HepG2 (cell line): ENCODE measurements around the gene FAM174C. TPM values are rescaled to one million over a fixed set of nuclear protein-coding genes. Genes with fewer than 3 reads are reported as not detected.

Source experiments
- ADNP ChIP-seq: sonication (generic); formaldehyde crosslinking; IDR thresholded peaks from 2 replicates; pipeline ENCODE4 v1.4.0; 2020; ENCODE audit warnings: missing genetic modification reagents
- ARID4A ChIP-seq: sonication (generic); formaldehyde crosslinking; IDR thresholded peaks from 2 replicates; pipeline ENCODE4 v1.5.0; 2020; ENCODE audit warnings: mild to moderate bottlenecking, missing genetic modification reagents, borderline replicate concordance
- FOSL2 ChIP-seq: sonication (generic); formaldehyde crosslinking; IDR thresholded peaks from 2 replicates; pipeline ENCODE4 v1.4.0; 2020; ENCODE audit warnings: missing genetic modification reagents
- HCFC1 ChIP-seq: fragments of 150-350 bp; IDR thresholded peaks from 2 replicates; pipeline ENCODE4 v1.6.1; 2014; ENCODE audit warnings: low read depth, low read length
- HMG20A ChIP-seq: IDR thresholded peaks from 2 replicates; pipeline ENCODE4 v1.6.1; 2016; ENCODE audit warnings: borderline replicate concordance
- KDM5A ChIP-seq: fragments of 200-600 bp; sonication (generic); IDR thresholded peaks from 2 replicates; pipeline ENCODE4 v1.7.0; 2018; ENCODE audit warnings: antibody characterized with exemption, mild to moderate bottlenecking, low read length, borderline replicate concordance
- MIER2 ChIP-seq: IDR thresholded peaks from 2 replicates; pipeline ENCODE4 v1.6.1; 2016; ENCODE audit warnings: missing biosample characterization, missing genetic modification reagents
- MZF1 ChIP-seq: sonication (generic); formaldehyde crosslinking; IDR thresholded peaks from 2 replicates; pipeline ENCODE4 v1.8.1; 2023; ENCODE audit warnings: mild to moderate bottlenecking, missing genetic modification reagents, borderline replicate concordance
- NFATC3 ChIP-seq: sonication (generic); formaldehyde crosslinking; IDR thresholded peaks from 2 replicates; pipeline ENCODE4 v1.5.1; 2020; ENCODE audit warnings: mild to moderate bottlenecking, missing genetic modification reagents
- PAWR ChIP-seq: sonication (generic); formaldehyde crosslinking; IDR thresholded peaks from 2 replicates; pipeline ENCODE4 v1.4.0; 2020; ENCODE audit warnings: missing genetic modification reagents, mild to moderate bottlenecking, borderline replicate concordance
- RBM22 ChIP-seq: fragments of 200-400 bp; formaldehyde crosslinking; optimal IDR thresholded peaks from 2 replicates; pipeline ENCODE3; 2017; ENCODE audit warnings: mild to moderate bottlenecking, low read length, moderate library complexity
- SRSF9 ChIP-seq: fragments of 200-400 bp; formaldehyde crosslinking; IDR thresholded peaks from 2 replicates; pipeline ENCODE4 v1.6.1; 2018; ENCODE audit warnings: borderline replicate concordance, mild to moderate bottlenecking, low read depth, low read length; ENCODE audit not compliant: insufficient read depth, poor library complexity, severe bottlenecking
- SSRP1 ChIP-seq: IDR thresholded peaks from 2 replicates; pipeline ENCODE4 v1.6.1; 2016; ENCODE audit warnings: control low read depth
- ZBTB1 ChIP-seq: sonication (generic); formaldehyde crosslinking; IDR thresholded peaks from 2 replicates; pipeline ENCODE4 v1.4.0; 2020; ENCODE audit warnings: missing genetic modification reagents, borderline replicate concordance
- ZKSCAN1 ChIP-seq: fragments of 150-350 bp; IDR thresholded peaks from 2 replicates; pipeline ENCODE4 v1.6.1; 2014; ENCODE audit warnings: low read length
- ZMAT3 ChIP-seq: sonication (generic); formaldehyde crosslinking; conservative IDR thresholded peaks from 2 replicates; pipeline ENCODE4 v1.7.0; 2021; ENCODE audit warnings: missing genetic modification reagents
- ZNF570 ChIP-seq: sonication (generic); formaldehyde crosslinking; IDR thresholded peaks from 2 replicates; pipeline ENCODE4 v1.4.0; 2020; ENCODE audit warnings: mild to moderate bottlenecking, missing genetic modification reagents, borderline replicate concordance
- ZNF710 ChIP-seq: sonication (generic); formaldehyde crosslinking; IDR thresholded peaks from 2 replicates; pipeline ENCODE4 v1.5.0; 2020; ENCODE audit warnings: mild to moderate bottlenecking, missing genetic modification reagents, borderline replicate concordance
- polyA plus RNA-seq, 8 experiments: library from polyadenylated mRNA; depleted of rRNA in 3 of 8; stranded (reverse) in 7 of 8; unstranded in 1 of 8; fragments of >200 nt; fragmentation: Illumina TruSeq in 4 of 8; extraction: Trizol in 4 of 8; gene quantifications; 2 replicates each; pipeline versions ENCODE4 v1.2.1 to v1.2.3, GENCODE V29; 2011 to 2016; ENCODE audit warnings: low read depth in 4 of 8, missing spikeins in 1 of 8, mixed read lengths in 1 of 8; ENCODE audit not compliant: insufficient read depth in 1 of 8
- total RNA-seq, 5 experiments: library from RNA; depleted of rRNA; stranded (reverse); fragments of >200 nt; fragmentation: Illumina TruSeq; extraction: Trizol; gene quantifications; 2 replicates each; pipeline ENCODE4 v1.2.3, GENCODE V29; 2016; ENCODE audit warnings: low read depth in 1 of 5
- TF ChIP-seq, protein P1 (sequence below): sonication (generic); formaldehyde crosslinking; conservative IDR thresholded peaks from 2 replicates; pipeline ENCODE4 v1.4.0; 2020; ENCODE audit warnings: missing genetic modification reagents

Gene FAM174C
- total and polyA plus RNA-seq, 2 of the 13 experiments (the other 11 are each of a cell fraction or from before 2014, with no cell fraction given), result 19.5 to 31.3 TPM

GRCh38 chr19:1259876-1260748 is 15.2 kb upstream of the FAM174C start (continued):
- TF ChIP-seq ARID4A (CRISPR knock-in tag), result no peak
- TF ChIP-seq SRSF9, result no peak
- TF ChIP-seq HCFC1, result no peak
- TF ChIP-seq ZKSCAN1, result no peak
- no peak for TF ChIP-seq HMG20A (CRISPR knock-in tag)
- no peak for TF ChIP-seq PAWR
- TF ChIP-seq ZNF570, result no peak
- peak; percentile 43; the same call in 1 of the 2 replicates for TF ChIP-seq FOSL2 (CRISPR knock-in tag)
- TF ChIP-seq RBM22, result no peak
- no peak for TF ChIP-seq ZMAT3 (CRISPR knock-in tag)
- 0 out of 2 replicates have a peak, but pooled peaks have one; percentile 7 for TF ChIP-seq ADNP (CRISPR knock-in tag)
- TF ChIP-seq MZF1 (CRISPR knock-in tag), result no peak
- TF ChIP-seq ZNF710 (CRISPR knock-in tag), result no peak
- no peak for TF ChIP-seq ZBTB1 (CRISPR knock-in tag)
- 0 out of 2 replicates have a peak, but pooled peaks have one; percentile 1 for TF ChIP-seq SSRP1 (CRISPR knock-in tag)
- TF ChIP-seq KDM5A, result no peak
- no peak for TF ChIP-seq NFATC3
- TF ChIP-seq MIER2 (CRISPR knock-in tag), result no peak
- TF ChIP-seq, protein P1, sequence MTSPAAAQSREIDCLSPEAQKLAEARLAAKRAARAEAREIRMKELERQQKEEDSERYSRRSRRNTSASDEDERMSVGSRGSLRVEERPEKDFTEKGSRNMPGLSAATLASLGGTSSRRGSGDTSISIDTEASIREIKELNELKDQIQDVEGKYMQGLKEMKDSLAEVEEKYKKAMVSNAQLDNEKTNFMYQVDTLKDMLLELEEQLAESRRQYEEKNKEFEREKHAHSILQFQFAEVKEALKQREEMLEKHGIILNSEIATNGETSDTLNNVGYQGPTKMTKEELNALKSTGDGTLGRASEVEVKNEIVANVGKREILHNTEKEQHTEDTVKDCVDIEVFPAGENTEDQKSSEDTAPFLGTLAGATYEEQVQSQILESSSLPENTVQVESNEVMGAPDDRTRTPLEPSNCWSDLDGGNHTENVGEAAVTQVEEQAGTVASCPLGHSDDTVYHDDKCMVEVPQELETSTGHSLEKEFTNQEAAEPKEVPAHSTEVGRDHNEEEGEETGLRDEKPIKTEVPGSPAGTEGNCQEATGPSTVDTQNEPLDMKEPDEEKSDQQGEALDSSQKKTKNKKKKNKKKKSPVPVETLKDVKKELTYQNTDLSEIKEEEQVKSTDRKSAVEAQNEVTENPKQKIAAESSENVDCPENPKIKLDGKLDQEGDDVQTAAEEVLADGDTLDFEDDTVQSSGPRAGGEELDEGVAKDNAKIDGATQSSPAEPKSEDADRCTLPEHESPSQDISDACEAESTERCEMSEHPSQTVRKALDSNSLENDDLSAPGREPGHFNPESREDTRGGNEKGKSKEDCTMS (CRISPR knock-in tag), result no peak
